Upper lobe of left lung (tissue), 4 donors: Measurements from ENCODE around the gene DLG2.

Source experiments
- CTCF ChIP-seq, 6 experiments: fragments of 450-650 bp in 4 of 6; fragments of 200-600 bp in 2 of 6; sonication (generic) in 2 of 6; IDR thresholded peaks; one replicate each; pipeline ENCODE4 v1.5.1; 2016 to 2019; ENCODE audit warnings: antibody characterized with exemption in 6 of 6
- EP300 ChIP-seq, 4 donors: sonication (generic); formaldehyde crosslinking; IDR thresholded peaks; one replicate each; pipeline ENCODE4 v1.5.1; 2017; ENCODE audit warnings: antibody characterized with exemption in 4 of 4, control low read depth in 2 of 4
- POLR2A ChIP-seq, 4 donors: fragments of 450-650 bp; IDR thresholded peaks; one replicate each; pipeline ENCODE4 v1.5.1; 2016 to 2017; ENCODE audit warnings: antibody characterized with exemption in 4 of 4, mild to moderate bottlenecking in 2 of 4
- POLR2AphosphoS5 ChIP-seq, 2 donors: sonication (generic); formaldehyde crosslinking; IDR thresholded peaks; one replicate each; pipeline ENCODE4 v1.5.1; 2017; ENCODE audit warnings: antibody characterized with exemption in 2 of 2

- TF ChIP-seq CTCF (IDR thresholded peaks at IDR 0.05) (no peak), POLR2A (IDR thresholded peaks at IDR 0.05) (no peak), EP300 (IDR thresholded peaks at IDR 0.05) (no peak), POLR2AphosphoS5 (IDR thresholded peaks at IDR 0.05) (no peak)
These were observed 1066.9 kb downstream of the DLG2 start for GRCh38 chr11:84560206-84560605.
